GM12878 (cell line): ENCODE data around the gene FBXL14. TPM values are rescaled to one million over a fixed set of nuclear protein-coding genes. Genes with fewer than 3 reads are reported as not detected.

Experiments
- ATAC-seq: fragments of 200-7000 bp; cut with Tn5 transposase; 3 replicates; pipeline ENCODE4 v1.9.1; 2020; ENCODE audit warnings: mild to moderate bottlenecking, moderate library complexity
- BruUV-seq: library from RNA; stranded (reverse); fragments of 400-500 nt; replicated peaks from 2 replicates; lab custom pipeline; 2021; lab: Mats Ljungman, UMichigan
- CTCF ChIA-PET: fragments of 300-600 bp; sonication (Branson Sonifier 250); formaldehyde crosslinking; extraction: SDS; loops from one replicate; lab custom pipeline; 2021; ENCODE audit warnings: inconsistent platforms; lab: Yijun Ruan, JAX
- POLR2A ChIA-PET: fragments of 350-600 bp; formaldehyde crosslinking; extraction: SDS; loops from one replicate; lab custom pipeline; 2021; ENCODE audit warnings: inconsistent platforms; lab: Charles Lee
- RAD21 ChIA-PET: fragments of 300-600 bp; sonication (Branson Sonifier 250); formaldehyde crosslinking; loops from one replicate; lab custom pipeline; 2023; ENCODE audit warnings: antibody characterized with exemption; ENCODE audit not compliant: unreplicated experiment; lab: Charles Lee
- SMC1A ChIA-PET: fragments of 300-600 bp; sonication (Branson Sonifier 250); formaldehyde crosslinking; loops from one replicate; lab custom pipeline; 2023; ENCODE audit not compliant: unreplicated experiment, uncharacterized antibody; lab: Charles Lee
- DNase-seq: peaks from one replicate; pipeline ENCODE4 v3.0.0-alpha.2; 2011; ENCODE audit warnings: low read depth, low spot score
- FAIRE-seq: peaks from 3 replicates; lab custom pipeline; 2011; peaks lifted over from hg19 to GRCh38; lab: Jason Lieb, UNC
- H2AFZ ChIP-seq: 2 replicates; pipeline ENCODE4 v1.6.0; 2011; ENCODE audit warnings: low read depth, low read length, control low read depth; ENCODE audit not compliant: control insufficient read depth
- H3K27ac ChIP-seq: 2 replicates; pipeline ENCODE4 v1.5.1; 2011; ENCODE audit warnings: control low read depth; ENCODE audit not compliant: control insufficient read depth, insufficient read depth
- H3K27me3 ChIP-seq, 2 experiments: replicated peaks in 1 of 2; 2 replicates each; pipeline versions ENCODE4 v1.6.0 to v1.6.1; 2011; ENCODE audit warnings: low read length in 1 of 2; ENCODE audit not compliant: control insufficient read depth in 2 of 2, insufficient read depth in 2 of 2
- H3K36me3 ChIP-seq, 2 experiments: 2 replicates each; pipeline ENCODE4 v1.5.1; 2011; ENCODE audit warnings: low read length in 1 of 2; ENCODE audit not compliant: control insufficient read depth in 2 of 2, insufficient read depth in 2 of 2
- H3K4me1 ChIP-seq: 2 replicates; pipeline ENCODE4 v1.6.1; 2011; ENCODE audit warnings: mild to moderate bottlenecking, low read length, moderate library complexity, mixed read lengths; ENCODE audit not compliant: control insufficient read depth, insufficient read depth
- H3K4me2 ChIP-seq: 2 replicates; pipeline ENCODE4 v1.6.0; 2011; ENCODE audit warnings: control low read depth; ENCODE audit not compliant: control insufficient read depth, insufficient read depth
- H3K4me3 ChIP-seq: fragments of 200-600 bp; sonication (generic); 2 replicates; pipeline ENCODE4 v1.5.1; 2016
- H3K79me2 ChIP-seq: 2 replicates; pipeline ENCODE4 v1.6.0; 2011; ENCODE audit warnings: low read length; ENCODE audit not compliant: control insufficient read depth, insufficient read depth
- H3K9ac ChIP-seq: 2 replicates; pipeline ENCODE4 v1.8.0; 2011; ENCODE audit warnings: low read length, control low read depth, mixed read lengths; ENCODE audit not compliant: control insufficient read depth, insufficient read depth
- H3K9me3 ChIP-seq: replicated peaks from 3 replicates; pipeline ENCODE4 v1.5.1; 2011; ENCODE audit warnings: mild to moderate bottlenecking, low read length; ENCODE audit not compliant: control insufficient read depth, insufficient read depth
- H4K20me1 ChIP-seq: 2 replicates; pipeline ENCODE4 v1.6.0; 2011; ENCODE audit not compliant: control insufficient read depth, insufficient read depth
- ATF7 ChIP-seq: fragments of 450-650 bp; IDR thresholded peaks from 2 replicates; pipeline ENCODE4 v1.6.1; 2016; ENCODE audit warnings: low read depth, mild to moderate bottlenecking
- BCL11A ChIP-seq: IDR thresholded peaks from 2 replicates; pipeline ENCODE4 v1.6.1; 2011; ENCODE audit warnings: low read depth, low read length
- CEBPB ChIP-seq, 2 experiments: fragments of 150-350 bp in 1 of 2; IDR thresholded peaks; 2 replicates each; pipeline ENCODE4 v1.6.1; 2012 to 2014; ENCODE audit warnings: low read depth in 2 of 2, low read length in 2 of 2, borderline replicate concordance in 1 of 2, inconsistent platforms in 1 of 2
- E2F8 ChIP-seq: fragments of 450-650 bp; IDR thresholded peaks from 2 replicates; pipeline ENCODE4 v1.6.1; 2018; ENCODE audit warnings: mild to moderate bottlenecking, low read depth, moderate library complexity; ENCODE audit not compliant: partially characterized antibody
- EP300 ChIP-seq, 2 experiments: fragments of 150-350 bp in 1 of 2; IDR thresholded peaks; 2 replicates each; pipeline ENCODE4 v1.6.1; 2011 to 2012; ENCODE audit warnings: low read depth in 2 of 2, low read length in 2 of 2, borderline replicate concordance in 1 of 2, improper control_type of control experiment in 1 of 2, inconsistent platforms in 1 of 2; ENCODE audit not compliant: control insufficient read depth in 1 of 2
- HDAC6 ChIP-seq: fragments of 200-600 bp; sonication (generic); IDR thresholded peaks from one replicate; pipeline ENCODE4 v1.8.0; 2017; ENCODE audit warnings: antibody characterized with exemption; ENCODE audit not compliant: unreplicated experiment
- IKZF1 ChIP-seq: fragments of 450-650 bp; conservative IDR thresholded peaks from 2 replicates; pipeline ENCODE4 v1.6.1; 2017; ENCODE audit warnings: antibody characterized with exemption, mild to moderate bottlenecking
- JUND ChIP-seq: IDR thresholded peaks from 2 replicates; pipeline ENCODE4 v1.6.1; 2012; ENCODE audit warnings: low read depth, mild to moderate bottlenecking, low read length, improper control_type of control experiment, moderate library complexity
- MTA3 ChIP-seq: IDR thresholded peaks from 2 replicates; pipeline ENCODE4 v1.6.1; 2012; ENCODE audit warnings: low read length, inconsistent platforms, borderline replicate concordance
- NR2C2 ChIP-seq: IDR thresholded peaks from 2 replicates; pipeline ENCODE4 v1.6.1; 2011; ENCODE audit warnings: borderline replicate concordance, low read depth; ENCODE audit not compliant: control insufficient read depth, insufficient read length
- PML ChIP-seq: IDR thresholded peaks from 2 replicates; pipeline ENCODE4 v1.6.1; 2012; ENCODE audit warnings: low read length, inconsistent platforms
- RELA ChIP-seq: fragments of 450-650 bp; IDR thresholded peaks from 2 replicates; pipeline ENCODE4 v1.8.0; 2014; ENCODE audit warnings: borderline replicate concordance; ENCODE audit not compliant: partially characterized antibody
- RFX5 ChIP-seq: IDR thresholded peaks from 2 replicates; pipeline ENCODE4 v1.6.1; 2011; ENCODE audit warnings: low read depth, low read length, improper control_type of control experiment
- SMAD1 ChIP-seq: fragments of 450-650 bp; IDR thresholded peaks from 2 replicates; pipeline ENCODE4 v1.6.1; 2018; ENCODE audit warnings: mild to moderate bottlenecking, low read depth; ENCODE audit not compliant: partially characterized antibody
- SMARCA5 ChIP-seq: fragments of 450-650 bp; IDR thresholded peaks from 2 replicates; pipeline ENCODE4 v1.6.1; 2017; ENCODE audit warnings: mild to moderate bottlenecking
- SREBF1 ChIP-seq: IDR thresholded peaks from 2 replicates; pipeline ENCODE4 v1.6.1; 2012; ENCODE audit warnings: mild to moderate bottlenecking, low read length
- YBX1 ChIP-seq: fragments of 450-650 bp; IDR thresholded peaks from 2 replicates; pipeline ENCODE4 v1.6.1; 2016; ENCODE audit warnings: antibody characterized with exemption
- WGBS: methylation state at CpG from one replicate; pipeline ENCODE4 v1.1.6; 2016; ENCODE audit warnings: low lambda C conversion rate; ENCODE audit not compliant: insufficient replicate concordance, insufficient coverage; ENCODE audit errors: missing lambda C conversion rate; 5-methylcytosine and 5-hydroxymethylcytosine counted together
- in situ Hi-C: fragments of 300-500 bp; cut with MboI; formaldehyde crosslinking; loops from 9 replicates; pipeline ENCODE4 v1.14.3; 2018; ENCODE audit warnings: mixed read lengths
- intact Hi-C: fragments of 100-400 bp; cut with micrococcal nuclease; formaldehyde crosslinking; loops from one replicate; pipeline ENCODE4 v1.14.2; 2022; ENCODE audit not compliant: unreplicated experiment
- polyA plus RNA-seq, 11 experiments: library from polyadenylated mRNA; depleted of rRNA in 4 of 11; unstranded in 6 of 11; stranded (reverse) in 5 of 11; fragments of >200 nt; fragmentation: Nextera tagmentation in 4 of 11; fragmentation: Illumina TruSeq in 1 of 11; extraction: Ambion mirVana in 4 of 11; extraction: Trizol in 1 of 11; gene quantifications; 1 replicate in 1 of 11; 2 replicates in 10 of 11; pipeline versions ENCODE4 v1.2.1 to v1.2.3, GENCODE V29; 2011 to 2016; ENCODE audit warnings: inconsistent platforms in 2 of 11, missing spikeins in 2 of 11, low read depth in 1 of 11
- total RNA-seq, 4 experiments: library from RNA; depleted of rRNA in 3 of 4; stranded (reverse); fragments of >200 nt in 3 of 4; fragmentation: Illumina TruSeq in 1 of 4; extraction: Trizol in 1 of 4; gene quantifications; 2 replicates each; pipeline versions ENCODE4 v1.2.1 to v1.2.3, GENCODE V29; 2013 to 2021

FBXL14 gene
- total and polyA plus RNA-seq, 10 of the 15 experiments (the other 5 are each of a cell fraction or from before 2014, with no cell fraction given), result 0.44 to 19.0 (median 2.9) TPM

GRCh38 chr12:1523046-1523445, 71.3 kb downstream of the FBXL14 start:
- Histone ChIP-seq H3K27me3 (no peaks in the 10 kb centered on the region), H3K4me3 (no peak overlapping the region), H3K36me3 (no peaks in the 10 kb centered on the region), H3K4me1 (no peaks in the 10 kb centered on the region), H3K27ac (no peak overlapping the region), H3K79me2 (no peaks in the 10 kb centered on the region), H3K4me2 (no peak overlapping the region), H2AFZ (no peak overlapping the region), H3K9me3 (no peaks in the 10 kb centered on the region), H3K9ac (no peak overlapping the region), H4K20me1 (no peaks in the 10 kb centered on the region)
- ChIA-PET SMC1A (interaction anchor here (1.0 to 1.1 kb wide), 2 partner anchors 61 to 80 kb away, joined by 3 to 5 read pairs; no protein-coding TSS in a partner anchor), CTCF (interaction anchor here (1.1 to 8.1 kb wide), 5 partner anchors 24 to 406 kb away, joined by 4 to 193 read pairs (median 7); no protein-coding TSS in a partner anchor), POLR2A (no interaction called here), RAD21 (no interaction called here)
- ATAC-seq (no peak), DNase-seq (no peak), FAIRE-seq (no peak)
- WGBS, result 52% methylated on average over 8 of the region's 8 CpGs
- TF ChIP-seq SREBF1 (no peak), JUND (no peak), RFX5 (no peak), YBX1 (no peak), SMARCA5 (no peak), BCL11A (no peak), HDAC6 (no peak), PML (no peak), ATF7 (no peak)
- in situ Hi-C loops, result no loop called here
- intact Hi-C loops, result no loop called here
- BruUV-seq, result no TSS peak

- DNase-seq, result no peak
- no peaks in the 10 kb centered on the region for H3K9me3 ChIP-seq
- no peak overlapping the region for H3K27ac ChIP-seq
- ChIA-PET CTCF (interaction anchor here (0.7 to 8.1 kb wide), 6 partner anchors 9 to 402 kb away, joined by 3 to 193 read pairs (median 4); no protein-coding TSS in a partner anchor), POLR2A (interaction anchor here (0.5 to 1.0 kb wide), 2 partner anchors 64 to 425 kb away, joined by 4 to 5 read pairs; no protein-coding TSS in a partner anchor), RAD21 (interaction anchor here (0.7 to 3.6 kb wide), 4 partner anchors 60 to 402 kb away, joined by 3 to 61 read pairs (median 4); no protein-coding TSS in a partner anchor), SMC1A (interaction anchor here (0.6 to 4.4 kb wide), 6 partner anchors 26 to 402 kb away, joined by 3 to 88 read pairs (median 3); no protein-coding TSS in a partner anchor)
- WGBS, result 40% methylated on average over 5 of the region's 5 CpGs
- no peaks in the 10 kb centered on the region for H3K27me3 ChIP-seq
- in situ Hi-C loops (no loop called here), intact Hi-C loops (loop anchor here (5.0 kb wide), 1 partner anchor 402 kb away; no protein-coding TSS in a partner anchor)
- no peak overlapping the region for H3K4me2 ChIP-seq
- H3K36me3 ChIP-seq, result no peaks in the 10 kb centered on the region
- FAIRE-seq, result no peak
- H3K4me1 ChIP-seq, result no peaks in the 10 kb centered on the region
- no peak for ATAC-seq
- H4K20me1 ChIP-seq, result no peaks in the 10 kb centered on the region
- no peak overlapping the region for H2AFZ ChIP-seq
- H3K4me3 ChIP-seq, result no peak overlapping the region
- no peak overlapping the region for H3K9ac ChIP-seq
- no TSS peak for BruUV-seq
- H3K79me2 ChIP-seq, result no peaks in the 10 kb centered on the region
- no peak for TF ChIP-seq SMAD1
- TF ChIP-seq EP300 (IDR thresholded peaks at IDR 0.05; ENCODE audit: borderline replicate concordance in 1 of 2, control insufficient read depth in 1 of 2, low read depth in 2 of 2, low read length in 2 of 2), result no peak
- no peak for TF ChIP-seq RELA
- no peak for TF ChIP-seq IKZF1
- TF ChIP-seq NR2C2, result no peak
- no peak for TF ChIP-seq E2F8
- no peak for TF ChIP-seq MTA3
- no peak for TF ChIP-seq CEBPB (IDR thresholded peaks at IDR 0.05; ENCODE audit: borderline replicate concordance in 1 of 2, low read depth in 2 of 2, low read length in 2 of 2)
Measured at GRCh38 chr12:1519642-1520041, 74.7 kb downstream of the FBXL14 start.
